ENCODE results near the gene CEP20. TPM values are rescaled to one million over a fixed set of nuclear protein-coding genes. Genes with fewer than 3 reads are reported as not detected.
A peak's percentile ranks its signal among the peaks of the same experiment; 100 is the strongest.
"Not testable (repeated sequence)": the region's sequence is repeated elsewhere in the genome, so short reads cannot be mapped to it uniquely, and the experiment has no call there.

CEP20 gene, protein sequence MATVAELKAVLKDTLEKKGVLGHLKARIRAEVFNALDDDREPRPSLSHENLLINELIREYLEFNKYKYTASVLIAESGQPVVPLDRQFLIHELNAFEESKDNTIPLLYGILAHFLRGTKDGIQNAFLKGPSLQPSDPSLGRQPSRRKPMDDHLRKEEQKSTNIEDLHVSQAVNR
- 14.8 and 19.5 TPM in 2 replicates for polyA plus RNA-seq (2012; rRNA removed)
- polyA plus RNA-seq (2012; cell fraction: cytosol; rRNA removed), result 28.4 and 33.7 TPM in 2 replicates
- polyA plus RNA-seq (2012; cell fraction: nucleus; rRNA removed), result 4.0 and 8.9 TPM in 2 replicates

DNA sequence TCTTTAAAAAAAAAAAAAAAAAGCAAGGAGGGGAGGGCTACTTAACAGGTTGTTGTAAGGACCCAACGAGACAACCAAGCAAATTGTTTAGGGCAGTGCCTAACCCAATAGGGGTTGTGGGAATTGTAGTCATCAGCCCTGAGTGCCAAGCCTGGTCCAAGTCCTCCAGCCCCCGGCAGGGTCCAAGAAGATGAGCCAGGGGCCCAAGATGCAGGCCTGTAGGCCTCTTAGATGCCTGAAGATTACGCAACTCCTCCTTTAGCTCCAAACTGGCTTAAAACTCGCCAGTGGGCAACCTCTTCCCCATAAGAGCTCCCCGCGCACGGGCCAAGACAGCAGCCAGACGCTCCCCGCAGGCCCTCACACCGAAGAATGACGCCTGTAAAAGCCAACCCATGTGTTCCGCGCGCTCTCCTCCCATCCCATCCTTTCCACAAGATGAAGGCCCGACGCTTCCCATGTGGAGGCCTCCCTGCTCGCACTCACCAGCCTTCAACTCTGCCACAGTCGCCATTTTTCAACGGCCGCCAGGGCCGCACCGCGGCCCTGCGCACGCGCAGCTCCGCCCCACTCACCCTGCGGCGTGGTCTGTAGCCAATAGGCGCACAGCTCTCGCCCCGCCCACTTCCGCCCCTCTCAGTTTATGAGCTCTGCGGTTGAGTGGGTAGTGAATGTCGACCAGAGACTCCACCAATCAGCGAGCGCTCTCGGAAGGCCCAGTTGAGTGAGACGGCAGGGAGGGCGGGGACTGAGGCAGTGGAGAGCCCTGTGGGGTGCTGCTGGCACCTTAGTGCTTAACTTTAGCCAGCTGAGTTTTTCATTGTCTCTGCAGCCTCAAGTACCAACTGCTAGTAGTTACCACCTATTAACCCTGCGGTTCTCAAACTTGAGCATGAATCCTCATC is at the start of gene CEP20:
TSS of gene CEP20 (minus strand) at position 532 of the 905 bp plus-strand sequence. CDS start at position 514, 18 bp downstream.
- H3K9me3 ChIP-seq, result no peaks in the 10 kb centered on the region
- ChIA-PET POLR2A (interaction anchor here (0.6 to 1.3 kb wide), 3 partner anchors 110 to 243 kb away, joined by 3 to 4 read pairs (median 3); no protein-coding TSS in a partner anchor), CTCF (interaction anchor here (0.7 to 1.7 kb wide), 5 partner anchors 13 to 338 kb away, joined by 3 to 8 read pairs (median 4); no protein-coding TSS in a partner anchor)
- under 1% methylated on average over 29 of the region's 41 CpGs for WGBS (ENCODE audit: low lambda C conversion rate)
- no peaks in the 10 kb centered on the region for H4K20me1 ChIP-seq (ENCODE audit: insufficient read depth)
- no peaks in the 10 kb centered on the region for H3K27me3 ChIP-seq (ENCODE audit: insufficient read depth)
- H3K9me2 ChIP-seq, result no peaks in the 10 kb centered on the region
- peak within 1 kb of the TSS; percentile 96 for H2AFZ ChIP-seq (ENCODE audit: low read depth)
- TF ChIP-seq RFX5 (IDR thresholded peaks at IDR 0.05; ENCODE audit: low read length) (peak; percentile 63; the same call in 1 of the 2 replicates), EP300 (IDR thresholded peaks at IDR 0.05; ENCODE audit: borderline replicate concordance in 1 of 2, low read depth in 1 of 2, low read length in 1 of 2) (no peak), MXI1 (IDR thresholded peaks at IDR 0.05; ENCODE audit: low read depth, low read length) (peak; percentile 54; the same call in 1 of the 2 replicates), FOXJ3 (CRISPR knock-in tag; IDR thresholded peaks at IDR 0.05) (no peak), TAF1 (IDR thresholded peaks at IDR 0.05; ENCODE audit: borderline replicate concordance, low read depth, low read length) (peak; percentile 95), YY1 (IDR thresholded peaks at IDR 0.05; ENCODE audit: low read depth) (peak; percentile 94), GABPA (IDR thresholded peaks at IDR 0.05; ENCODE audit: low read depth) (peak; percentile 47), POLR2AphosphoS5 (IDR thresholded peaks at IDR 0.05; ENCODE audit: low read depth, low read length) (peak; percentile 75), GATA2 (CRISPR knock-in tag; IDR thresholded peaks at IDR 0.05) (no peak), NRF1 (IDR thresholded peaks at IDR 0.05; ENCODE audit: low read depth, low read length) (peak; percentile 97), FOXM1 (IDR thresholded peaks at IDR 0.05; ENCODE audit: low read depth) (no peak), RAD21 (IDR thresholded peaks at IDR 0.05; ENCODE audit: low read length) (0 out of 2 replicates have a peak, but pooled peaks have one; percentile 3), PBX3 (IDR thresholded peaks at IDR 0.05) (peak; percentile 56), RXRA (IDR thresholded peaks at IDR 0.05; ENCODE audit: borderline replicate concordance, low read depth) (no peak), TEAD4 (IDR thresholded peaks at IDR 0.05; ENCODE audit: borderline replicate concordance, insufficient read depth) (no peak), JUND (IDR thresholded peaks at IDR 0.05) (no peak), SMC3 (IDR thresholded peaks at IDR 0.05; ENCODE audit: low read depth, low read length) (peak; percentile 17; the same call in 1 of the 2 replicates), REST (IDR thresholded peaks at IDR 0.05; ENCODE audit: low read depth, low read length) (0 out of 2 replicates have a peak, but pooled peaks have one; percentile 19), FOSL2 (IDR thresholded peaks at IDR 0.05; ENCODE audit: borderline replicate concordance, low read depth) (no peak)
- DNase-seq, result peak; percentile 98
- H3K4me3 ChIP-seq (ENCODE audit: low read depth in 2 of 2, low read length in 1 of 2), result peak within 1 kb of the TSS; percentile 79 to 90
- H3K27ac ChIP-seq (ENCODE audit: low read depth in 2 of 2, low read length in 1 of 2), result peak within 1 kb of the TSS; percentile 51 to 64
- no peaks in the 10 kb centered on the region for H3F3A ChIP-seq (replicated peaks; ENCODE audit: insufficient read depth)
- H3K9ac ChIP-seq, result peak within 1 kb of the TSS; percentile 78
- peaks cover 3 to 6% of the 10 kb centered on the region in 2 experiments for H3K36me3 ChIP-seq (replicated peaks in 1 of 2; ENCODE audit: control insufficient read depth in 1 of 2, insufficient read depth in 2 of 2, low read length in 1 of 2)
- peaks cover 51% of the 10 kb centered on the region for H3K79me2 ChIP-seq (ENCODE audit: insufficient read depth)
- H3K4me1 ChIP-seq (ENCODE audit: control insufficient read depth in 1 of 2, insufficient read depth in 2 of 2, low read depth in 1 of 2, low read length in 1 of 2), result peaks cover 5 to 7% of the 10 kb centered on the region in 2 experiments; a peak in 2 of 4 replicates
- H3K4me2 ChIP-seq, result peak within 1 kb of the TSS; percentile 87

DNA sequence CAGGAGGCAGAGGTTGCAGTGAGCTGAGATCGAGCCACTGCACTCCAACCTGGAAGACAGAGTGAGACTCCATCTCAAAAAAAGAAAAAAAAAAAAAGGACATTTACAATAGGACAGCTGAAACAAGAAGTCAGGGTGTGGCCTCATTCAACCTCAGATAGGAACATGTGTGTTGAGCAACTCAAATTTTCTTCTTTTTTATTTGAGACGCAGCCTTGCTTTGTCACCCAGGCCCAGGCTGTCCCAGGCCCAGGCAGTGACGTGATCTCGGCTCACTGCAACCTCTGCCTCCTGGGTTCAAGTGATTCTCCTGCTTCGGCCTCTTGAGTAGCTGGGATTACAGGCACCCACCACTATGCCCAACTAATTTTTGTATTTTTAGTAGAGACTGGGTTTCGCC is 48.4 kb upstream of the CEP20 start:
- DNase-seq; H3K4me3 ChIP-seq (ENCODE audit: low read depth in 2 of 2, low read length in 1 of 2); H3K27me3 ChIP-seq (ENCODE audit: insufficient read depth); H3K4me2 ChIP-seq; H2AFZ ChIP-seq (ENCODE audit: low read depth); H3K9ac ChIP-seq; H3K79me2 ChIP-seq (ENCODE audit: insufficient read depth); H3K36me3 ChIP-seq (replicated peaks in 1 of 2; ENCODE audit: control insufficient read depth in 1 of 2, insufficient read depth in 2 of 2, low read length in 1 of 2); H3K27ac ChIP-seq (ENCODE audit: low read depth in 2 of 2, low read length in 1 of 2); H3K9me2 ChIP-seq; H3K9me3 ChIP-seq; CTCF ChIA-PET; H3F3A ChIP-seq (replicated peaks; ENCODE audit: insufficient read depth); H3K4me1 ChIP-seq (ENCODE audit: control insufficient read depth in 1 of 2, insufficient read depth in 2 of 2, low read depth in 1 of 2, low read length in 1 of 2); POLR2A ChIA-PET; H4K20me1 ChIP-seq (ENCODE audit: insufficient read depth): not testable (repeated sequence)
- 92% methylated on average over 6 of the region's 6 CpGs for WGBS (ENCODE audit: low lambda C conversion rate)
